Dendritic cell treated with granulocyte-macrophage colony-stimulating factor and Interleukin-4, amounts not matched to agents 40 ng/mL and 50 ng/mL, for 4 days (primary cell): ENCODE data around the gene LRP8.

Experiments
- H3K27ac Mint-ChIP-seq: one replicate; pipeline ENCODE4 v1.8.0; 2022; ENCODE audit warnings: mild to moderate bottlenecking, mixed read lengths
- H3K27me3 Mint-ChIP-seq: one replicate; pipeline ENCODE4 v1.8.0; 2022; ENCODE audit warnings: mild to moderate bottlenecking, mixed read lengths
- H3K36me3 Mint-ChIP-seq: one replicate; pipeline ENCODE4 v1.8.0; 2022; ENCODE audit warnings: low read depth, mixed read lengths
- H3K4me1 Mint-ChIP-seq: one replicate; pipeline ENCODE4 v1.8.0; 2022; ENCODE audit warnings: low read depth, mixed read lengths
- H3K4me3 Mint-ChIP-seq: one replicate; pipeline ENCODE4 v1.8.0; 2022; ENCODE audit warnings: mild to moderate bottlenecking, moderate library complexity, mixed read lengths
- H3K9me3 Mint-ChIP-seq: one replicate; pipeline ENCODE4 v1.8.0; 2022; ENCODE audit warnings: mixed read lengths
- intact Hi-C: fragments of 100-400 bp; cut with micrococcal nuclease; formaldehyde crosslinking; loops from one replicate; pipeline ENCODE4 v1.15.0; 2022

Gene LRP8

DNA sequence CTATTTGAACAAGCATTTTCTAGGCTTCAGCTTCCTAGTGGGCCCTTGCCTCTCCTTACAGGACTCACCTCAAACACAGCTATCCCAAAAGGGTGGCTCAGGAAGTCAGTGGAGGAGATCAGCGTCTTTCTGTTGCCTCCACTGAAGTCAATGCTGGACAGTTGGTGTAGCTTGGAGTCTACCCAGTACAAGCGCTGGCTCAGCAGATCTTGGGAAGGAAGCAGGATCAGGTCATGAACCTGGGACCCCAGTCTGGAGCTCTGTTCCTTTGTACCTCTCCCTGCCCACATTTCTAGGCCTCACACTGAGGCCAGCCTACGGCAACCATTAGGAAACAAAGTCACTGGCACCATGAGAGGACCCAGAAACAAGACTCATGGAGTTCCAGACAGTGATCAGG lies 65.9 kb downstream of the LRP8 start:
- H3K4me1 Mint-ChIP-seq = no peaks in the 10 kb centered on the region
- H3K36me3 Mint-ChIP-seq = peaks cover 99% of the 10 kb centered on the region
- H3K27me3 Mint-ChIP-seq = no peaks in the 10 kb centered on the region
- no peak overlapping the region for H3K27ac Mint-ChIP-seq
- no peaks in the 10 kb centered on the region for H3K9me3 Mint-ChIP-seq
- H3K4me3 Mint-ChIP-seq = no peak overlapping the region
- intact Hi-C loops = no loop called here

DNA sequence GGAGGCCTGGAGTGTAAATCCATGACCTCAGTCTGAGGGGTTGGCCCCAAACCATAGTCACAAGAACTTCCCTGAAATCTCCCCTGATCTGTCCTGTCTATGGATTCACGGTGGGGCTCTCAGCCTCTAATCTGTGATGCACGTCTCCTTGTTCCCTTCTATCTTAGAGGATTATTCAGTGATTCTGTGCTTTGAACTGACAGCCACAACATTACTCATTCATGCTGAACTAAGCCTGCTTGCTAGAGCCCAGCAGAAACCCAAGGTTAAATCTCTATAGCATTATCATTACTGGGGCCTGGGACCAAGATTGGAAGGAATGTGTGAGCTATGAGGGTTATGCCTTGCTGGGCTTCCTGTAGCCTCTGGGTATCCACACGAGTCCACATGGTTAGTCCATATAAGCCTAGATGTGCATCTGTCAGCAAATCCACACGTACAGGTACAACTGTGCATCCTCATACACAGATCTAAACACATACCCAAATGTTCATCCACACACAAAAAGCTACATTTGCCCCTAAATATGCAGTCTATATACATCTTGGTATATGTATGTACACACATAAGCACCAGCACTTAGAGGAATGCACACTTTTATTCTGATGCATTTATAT lies 67.1 kb downstream of the LRP8 start:
- Mint-ChIP-seq H3K27ac (no peak overlapping the region), H3K4me3 (no peak overlapping the region), H3K36me3 (peaks cover 96% of the 10 kb centered on the region)

DNA sequence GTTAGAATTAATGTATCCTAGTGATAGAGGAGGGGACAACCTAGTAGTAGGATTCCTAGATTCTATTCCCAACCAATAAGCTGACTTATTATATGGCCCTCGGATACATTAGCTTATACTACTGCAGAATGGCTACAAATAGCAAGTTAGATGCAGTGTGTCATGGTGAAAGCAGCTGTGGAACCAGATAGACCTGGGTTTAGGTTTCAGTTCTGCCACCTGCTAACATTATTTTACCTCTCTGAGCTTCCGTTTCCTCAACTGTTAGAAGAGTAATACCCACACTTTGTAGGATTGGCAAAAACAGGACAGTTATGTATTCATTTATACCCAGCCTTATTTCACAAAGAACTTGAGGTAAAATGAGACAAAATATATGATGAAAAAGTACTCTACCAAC lies 67.9 kb downstream of the LRP8 start:
- H3K27ac Mint-ChIP-seq = no peak overlapping the region
- H3K4me1 Mint-ChIP-seq = no peaks in the 10 kb centered on the region
- no peaks in the 10 kb centered on the region for H3K9me3 Mint-ChIP-seq
- H3K4me3 Mint-ChIP-seq = no peak overlapping the region
- intact Hi-C loops = no loop called here
- H3K27me3 Mint-ChIP-seq = no peaks in the 10 kb centered on the region
- H3K36me3 Mint-ChIP-seq = peaks cover 91% of the 10 kb centered on the region

More for the DNA sequence above, 67.1 kb downstream of the LRP8 start:
- Mint-ChIP-seq H3K4me1 (no peaks in the 10 kb centered on the region), H3K9me3 (no peaks in the 10 kb centered on the region), H3K27me3 (no peaks in the 10 kb centered on the region)
- intact Hi-C loops = no loop called here

DNA sequence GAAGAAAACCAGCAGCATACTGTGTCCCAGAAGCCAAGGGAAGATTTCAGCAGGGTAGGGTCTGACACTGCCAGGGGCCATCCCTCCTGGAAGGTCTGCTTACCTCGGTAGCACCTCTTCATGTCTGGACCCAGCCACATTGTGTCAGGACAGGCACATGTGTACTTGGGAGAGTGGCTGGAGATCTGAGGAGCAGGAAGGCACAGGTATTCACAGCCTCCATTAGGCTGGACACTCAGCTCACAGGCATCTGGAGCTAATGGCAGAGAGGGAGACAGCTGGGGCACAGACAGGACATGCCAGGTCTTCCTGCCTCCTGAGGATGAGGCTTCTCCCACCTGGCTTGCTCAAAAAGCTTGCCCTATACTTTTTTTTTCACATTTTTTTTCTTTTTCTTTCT lies 69.7 kb downstream of the LRP8 start:
- H3K9me3 Mint-ChIP-seq = no peaks in the 10 kb centered on the region
- no peaks in the 10 kb centered on the region for H3K4me1 Mint-ChIP-seq
- no peak overlapping the region for H3K27ac Mint-ChIP-seq
- no peaks in the 10 kb centered on the region for H3K27me3 Mint-ChIP-seq
- no peak overlapping the region for H3K4me3 Mint-ChIP-seq
- intact Hi-C loops = no loop called here
- H3K36me3 Mint-ChIP-seq = peaks cover 90% of the 10 kb centered on the region

DNA sequence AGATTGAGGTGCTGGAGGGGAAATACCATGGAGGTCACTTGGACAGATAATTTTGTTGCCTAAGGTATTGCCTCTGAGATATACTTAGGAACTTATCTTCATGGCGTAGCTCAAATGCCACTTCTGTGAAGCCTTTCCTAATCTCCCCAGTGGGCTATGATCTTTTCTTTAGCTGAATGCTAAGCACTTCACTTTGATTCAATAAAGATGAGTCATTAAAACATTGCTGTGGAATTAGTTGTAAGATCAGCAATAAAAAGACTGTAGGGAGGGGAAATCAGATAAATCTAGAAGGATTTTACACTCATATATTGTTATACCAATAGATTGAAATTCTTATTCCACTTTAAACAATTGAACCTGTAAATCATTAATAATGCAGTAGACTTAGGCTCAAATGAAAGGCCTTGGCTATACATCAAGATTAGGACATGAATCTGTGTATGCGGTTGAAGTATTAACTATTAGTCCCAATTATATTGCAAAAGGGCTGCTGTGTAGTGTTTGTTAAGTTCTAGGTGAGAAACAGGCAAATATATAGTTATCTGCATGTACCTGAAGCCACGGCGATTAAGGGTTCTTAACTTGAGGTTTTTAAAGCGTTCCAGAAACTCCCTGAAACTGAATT lies 70.3 kb downstream of the LRP8 start:
- no peaks in the 10 kb centered on the region for H3K4me1 Mint-ChIP-seq
- H3K4me3 Mint-ChIP-seq = no peak overlapping the region
- H3K27me3 Mint-ChIP-seq = no peaks in the 10 kb centered on the region
- peaks cover 84% of the 10 kb centered on the region for H3K36me3 Mint-ChIP-seq
- no peak overlapping the region for H3K27ac Mint-ChIP-seq
- intact Hi-C loops = no loop called here
- H3K9me3 Mint-ChIP-seq = no peaks in the 10 kb centered on the region

DNA sequence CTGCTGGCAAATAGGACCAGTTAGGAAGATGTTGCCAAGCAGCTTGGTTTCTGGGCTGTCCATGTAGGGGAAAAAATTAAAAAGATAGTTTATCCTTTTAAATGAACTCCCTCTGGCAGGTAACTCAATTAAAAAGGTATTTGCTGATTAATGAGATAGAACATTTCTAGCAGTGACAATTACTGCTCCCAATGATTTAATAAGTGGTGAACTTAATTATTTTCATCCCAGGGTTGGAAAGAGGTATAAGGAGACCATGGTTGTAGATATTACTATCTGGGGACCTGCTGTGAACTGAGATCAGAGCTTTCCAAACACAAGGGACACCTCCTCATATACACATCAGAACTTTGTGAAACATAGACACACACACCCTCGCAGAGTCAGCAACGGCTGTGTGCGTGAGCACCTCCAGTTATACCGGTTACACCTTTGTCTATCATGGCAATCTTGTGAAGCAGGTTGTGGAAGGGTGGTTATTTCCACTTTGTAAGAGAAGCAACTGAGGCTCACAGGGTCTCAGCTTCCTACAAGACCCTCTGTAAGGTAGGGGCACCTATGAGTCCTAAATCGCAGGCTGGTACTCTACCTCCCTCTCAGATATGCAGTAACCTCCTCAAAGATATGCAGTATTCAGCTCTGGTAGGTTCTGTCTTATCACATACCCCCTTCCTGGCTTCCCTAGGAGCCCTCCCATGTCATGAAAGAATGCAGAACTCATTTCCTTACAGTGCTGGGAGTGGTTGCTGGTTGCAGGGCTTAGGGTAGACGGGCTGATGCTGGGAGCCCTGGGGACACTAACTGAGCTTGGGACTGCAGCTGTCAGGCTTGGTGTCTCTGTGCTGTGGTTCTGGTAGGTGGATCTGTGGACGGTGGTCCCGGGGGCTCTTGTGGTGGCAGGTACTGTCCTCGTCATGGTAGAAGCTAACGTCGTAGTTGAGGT lies 71.1 kb downstream of the LRP8 start:
- intact Hi-C loops = no loop called here
- H3K36me3 Mint-ChIP-seq = peaks cover 76% of the 10 kb centered on the region
- no peaks in the 10 kb centered on the region for H3K27me3 Mint-ChIP-seq
- no peak overlapping the region for H3K4me3 Mint-ChIP-seq
- H3K9me3 Mint-ChIP-seq = no peaks in the 10 kb centered on the region
- H3K4me1 Mint-ChIP-seq = no peaks in the 10 kb centered on the region
- no peak overlapping the region for H3K27ac Mint-ChIP-seq

DNA sequence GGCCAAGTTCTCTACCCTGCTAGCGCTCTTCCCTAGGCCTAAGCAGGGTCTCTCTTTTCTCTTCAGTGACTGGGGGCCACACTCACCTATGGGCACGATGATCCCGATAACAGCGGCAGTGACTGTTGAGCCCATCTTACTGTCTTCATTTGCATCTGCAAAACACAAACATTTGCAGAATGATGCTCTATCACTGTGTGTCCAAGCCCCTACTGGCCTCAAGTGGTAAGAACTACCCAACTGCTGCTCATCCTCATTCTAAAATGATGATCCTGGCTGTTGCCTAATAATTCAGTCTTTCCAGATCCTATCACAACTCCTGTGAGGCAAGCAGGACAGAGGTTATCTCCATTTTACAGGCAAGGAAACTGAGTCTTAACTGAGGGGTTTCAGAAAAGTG lies 72.8 kb downstream of the LRP8 start:
- Mint-ChIP-seq H3K4me1 (no peaks in the 10 kb centered on the region), H3K27me3 (no peaks in the 10 kb centered on the region), H3K9me3 (no peaks in the 10 kb centered on the region), H3K4me3 (no peak overlapping the region), H3K36me3 (peaks cover 76% of the 10 kb centered on the region), H3K27ac (no peak overlapping the region)
- intact Hi-C loops = no loop called here

DNA sequence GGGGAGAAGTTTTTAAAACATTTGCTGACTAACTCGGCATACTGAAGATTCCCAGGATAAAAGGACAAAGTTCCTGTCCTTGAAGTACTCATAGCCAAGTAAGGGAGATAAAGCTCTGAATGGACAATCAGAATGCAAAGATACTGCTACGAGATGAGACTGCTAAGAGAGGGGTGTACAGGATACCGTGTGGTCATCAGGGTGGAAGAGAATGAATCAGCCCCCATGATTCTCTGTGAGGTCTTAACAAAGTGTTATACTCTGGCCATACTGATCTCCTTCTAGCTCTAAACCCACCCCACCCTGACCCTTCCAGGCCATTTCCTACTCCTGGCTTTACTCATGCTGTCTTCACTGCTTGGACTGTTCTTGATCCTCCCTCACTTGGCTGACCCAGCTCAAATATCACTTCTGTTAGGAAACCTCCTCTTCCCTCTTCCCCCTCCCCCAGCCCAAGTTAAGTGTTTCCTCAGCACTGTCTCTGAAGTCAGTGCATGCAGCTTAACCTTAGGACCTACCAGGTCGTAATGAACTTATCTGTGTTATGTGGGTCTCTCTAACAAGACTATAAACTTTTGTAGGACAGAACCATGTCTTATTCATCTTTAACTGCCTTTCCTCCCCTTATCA lies 73.7 kb downstream of the LRP8 start:
- Mint-ChIP-seq H3K36me3 (peaks cover 76% of the 10 kb centered on the region), H3K4me3 (no peak overlapping the region), H3K4me1 (no peaks in the 10 kb centered on the region), H3K9me3 (no peaks in the 10 kb centered on the region), H3K27me3 (no peaks in the 10 kb centered on the region), H3K27ac (no peak overlapping the region)
- intact Hi-C loops = no loop called here

DNA sequence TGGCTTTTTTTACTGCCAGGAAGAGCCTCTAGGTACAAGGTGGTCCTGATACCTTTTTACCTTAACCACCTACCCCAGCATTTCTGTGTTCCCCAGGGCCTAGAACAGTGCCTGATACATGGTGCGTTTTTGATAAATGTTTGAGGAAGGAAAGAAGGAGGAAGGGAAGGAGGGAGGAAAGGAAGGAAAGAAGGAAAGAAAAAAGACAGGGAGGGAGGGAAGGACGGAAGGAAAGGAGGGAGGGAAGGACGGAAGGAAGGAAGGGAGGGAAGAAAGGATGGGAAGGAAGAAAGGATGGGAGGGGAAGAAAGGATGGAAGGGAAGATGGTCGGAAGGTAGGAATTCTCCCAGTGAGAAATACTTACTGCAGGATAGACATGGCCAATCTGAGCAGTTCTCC lies 77.5 kb downstream of the LRP8 start:
- intact Hi-C loops = no loop called here

DNA sequence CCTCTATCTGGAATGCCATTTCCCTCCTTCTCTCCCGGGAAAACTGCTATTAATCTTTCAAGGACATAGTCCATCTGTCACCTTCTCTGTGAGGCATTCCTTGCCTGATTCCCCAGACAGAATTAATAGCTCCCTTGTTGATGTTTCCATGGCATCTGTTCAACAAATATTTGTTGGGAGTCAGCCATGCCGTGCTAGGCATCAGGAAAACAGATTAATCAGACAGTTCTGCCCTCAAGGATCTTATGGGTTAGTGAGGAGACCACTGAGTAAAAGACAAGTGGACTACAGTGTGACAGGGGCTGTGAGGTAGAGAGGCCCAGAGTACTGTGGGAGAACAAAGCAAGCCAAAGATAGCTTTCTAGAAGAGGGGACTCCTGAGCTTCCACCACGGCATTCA lies 78.2 kb downstream of the LRP8 start:
- H3K4me1 Mint-ChIP-seq = no peaks in the 10 kb centered on the region

More for the DNA sequence above, 77.5 kb downstream of the LRP8 start:
- Mint-ChIP-seq H3K27ac (no peak overlapping the region), H3K36me3 (peaks cover 77% of the 10 kb centered on the region), H3K4me1 (no peaks in the 10 kb centered on the region), H3K4me3 (no peak overlapping the region), H3K9me3 (no peaks in the 10 kb centered on the region), H3K27me3 (no peaks in the 10 kb centered on the region)

DNA sequence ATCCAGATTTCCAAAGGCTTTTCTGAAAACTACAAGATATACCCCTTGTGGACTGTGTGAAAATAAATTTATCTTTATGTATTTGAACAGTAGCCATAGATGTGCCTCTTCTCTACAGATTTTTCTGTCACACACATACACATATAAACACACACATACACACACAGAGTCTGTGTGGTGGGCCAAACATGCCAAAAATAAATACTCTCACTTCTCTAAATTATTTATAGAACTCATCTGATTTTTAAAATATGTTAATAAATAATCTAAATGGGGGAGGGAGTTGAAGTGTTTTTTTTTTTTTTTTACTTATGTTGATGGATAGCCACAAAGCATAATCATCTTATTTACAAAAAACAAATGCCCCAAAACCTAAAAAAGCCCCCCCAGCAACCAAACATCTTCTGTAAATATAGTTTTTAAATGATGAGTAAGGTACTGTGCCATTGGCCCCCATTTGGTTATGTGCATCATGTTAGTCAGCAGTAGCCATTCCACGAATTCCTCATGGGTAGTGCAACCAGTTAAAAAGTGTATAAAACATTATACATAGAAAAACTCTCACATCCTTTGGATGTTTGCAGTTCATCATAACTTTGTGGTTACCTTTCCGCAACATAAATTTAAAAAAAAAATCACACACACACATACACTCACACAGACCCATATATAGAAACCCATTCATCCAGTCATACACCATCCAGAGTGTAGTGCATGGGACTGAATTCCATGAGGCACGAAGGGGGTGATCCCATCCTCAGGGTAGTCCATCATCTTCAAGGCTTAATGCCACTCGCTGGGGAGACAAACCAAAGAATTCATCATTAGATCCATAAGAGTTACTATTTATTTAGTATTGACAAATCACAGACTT lies 81.4 kb downstream of the LRP8 start:
- Mint-ChIP-seq H3K4me1 (no peaks in the 10 kb centered on the region), H3K9me3 (no peaks in the 10 kb centered on the region), H3K27me3 (no peaks in the 10 kb centered on the region), H3K27ac (no peak overlapping the region), H3K36me3 (peaks cover 62% of the 10 kb centered on the region), H3K4me3 (no peak overlapping the region)
- intact Hi-C loops = no loop called here

More for the DNA sequence above, 78.2 kb downstream of the LRP8 start:
- intact Hi-C loops = no loop called here
- H3K9me3 Mint-ChIP-seq = no peaks in the 10 kb centered on the region
- H3K27me3 Mint-ChIP-seq = no peaks in the 10 kb centered on the region
- no peak overlapping the region for H3K4me3 Mint-ChIP-seq
- H3K36me3 Mint-ChIP-seq = peaks cover 77% of the 10 kb centered on the region
- no peak overlapping the region for H3K27ac Mint-ChIP-seq

DNA sequence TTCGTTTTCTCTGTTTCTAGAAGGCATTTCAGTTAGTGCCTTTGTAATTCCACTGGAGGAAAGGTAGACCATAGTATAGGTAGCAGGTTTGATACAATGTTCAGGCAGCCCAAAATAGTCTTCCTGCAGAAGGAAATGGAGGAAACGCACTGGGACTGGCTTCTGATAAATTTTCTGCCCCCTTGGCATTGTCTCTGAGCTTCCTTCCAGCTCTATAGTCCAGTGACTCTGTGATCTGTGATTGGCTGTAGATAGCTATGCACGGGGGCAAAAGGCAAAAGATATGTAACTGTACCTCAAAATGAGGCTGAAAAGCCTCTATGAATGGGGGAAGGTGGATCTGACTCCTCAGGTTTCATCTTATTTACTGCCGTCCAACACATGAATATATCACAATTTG lies 83.7 kb downstream of the LRP8 start:
- Mint-ChIP-seq H3K27me3 (no peaks in the 10 kb centered on the region), H3K4me3 (no peak overlapping the region), H3K9me3 (no peaks in the 10 kb centered on the region), H3K36me3 (peaks cover 39% of the 10 kb centered on the region), H3K4me1 (peaks cover under 1% of the 10 kb centered on the region), H3K27ac (no peak overlapping the region)
- intact Hi-C loops = no loop called here

DNA sequence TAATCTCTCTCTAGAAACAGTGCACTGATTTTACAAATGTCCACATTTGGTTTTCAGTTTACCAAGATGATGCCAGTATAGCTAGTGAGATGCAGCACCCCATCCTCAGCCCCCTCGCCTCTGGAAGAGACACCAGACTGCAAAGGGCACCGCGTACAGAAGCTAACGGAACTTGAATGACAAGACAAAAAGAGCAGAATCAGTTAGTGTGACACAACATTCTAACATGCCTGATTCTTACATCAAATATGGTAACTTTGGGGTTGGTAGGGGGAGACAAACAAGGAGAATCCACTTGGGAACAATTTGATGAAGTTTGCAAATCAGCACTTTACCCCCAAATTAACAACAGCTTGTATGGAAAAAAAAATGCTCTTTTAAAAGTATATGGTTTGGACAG lies 85.5 kb downstream of the LRP8 start:
- no peak overlapping the region for H3K27ac Mint-ChIP-seq
- H3K36me3 Mint-ChIP-seq = peaks cover 31% of the 10 kb centered on the region
- no peaks in the 10 kb centered on the region for H3K9me3 Mint-ChIP-seq
- intact Hi-C loops = no loop called here
- peaks cover 15% of the 10 kb centered on the region for H3K4me1 Mint-ChIP-seq
- no peaks in the 10 kb centered on the region for H3K27me3 Mint-ChIP-seq
- no peak overlapping the region for H3K4me3 Mint-ChIP-seq
